Mucosa of stomach (tissue), 1 donor: Measurements from ENCODE around the gene MOK.
A peak's percentile ranks its signal among the peaks of the same experiment; 100 is the strongest.
"Not testable (repeated sequence)": the region's sequence is repeated elsewhere in the genome, so short reads cannot be mapped to it uniquely, and the experiment has no call there.

Experiments
- H3K27me3 ChIP-seq: one replicate; pipeline ENCODE4 v1.7.0; 2013; ENCODE audit warnings: mild to moderate bottlenecking, low read length; ENCODE audit not compliant: control insufficient read depth, insufficient read depth
- H3K36me3 ChIP-seq: one replicate; pipeline ENCODE4 v1.7.0; 2013; ENCODE audit warnings: low read length; ENCODE audit not compliant: control insufficient read depth, insufficient read depth
- H3K4me1 ChIP-seq: one replicate; pipeline ENCODE4 v1.7.0; 2013; ENCODE audit warnings: mild to moderate bottlenecking, low read length; ENCODE audit not compliant: control insufficient read depth, insufficient read depth
- H3K4me3 ChIP-seq: one replicate; pipeline ENCODE4 v1.7.0; 2013; ENCODE audit warnings: low read length
- H3K9ac ChIP-seq: one replicate; pipeline ENCODE4 v1.7.0; 2013; ENCODE audit warnings: mild to moderate bottlenecking, low read length, moderate library complexity
- H3K9me3 ChIP-seq: one replicate; pipeline ENCODE4 v1.7.0; 2013; ENCODE audit warnings: mild to moderate bottlenecking, low read length, moderate library complexity; ENCODE audit not compliant: control insufficient read depth
- donor health status: Pancreatic carcinoma.

The MOK gene

DNA sequence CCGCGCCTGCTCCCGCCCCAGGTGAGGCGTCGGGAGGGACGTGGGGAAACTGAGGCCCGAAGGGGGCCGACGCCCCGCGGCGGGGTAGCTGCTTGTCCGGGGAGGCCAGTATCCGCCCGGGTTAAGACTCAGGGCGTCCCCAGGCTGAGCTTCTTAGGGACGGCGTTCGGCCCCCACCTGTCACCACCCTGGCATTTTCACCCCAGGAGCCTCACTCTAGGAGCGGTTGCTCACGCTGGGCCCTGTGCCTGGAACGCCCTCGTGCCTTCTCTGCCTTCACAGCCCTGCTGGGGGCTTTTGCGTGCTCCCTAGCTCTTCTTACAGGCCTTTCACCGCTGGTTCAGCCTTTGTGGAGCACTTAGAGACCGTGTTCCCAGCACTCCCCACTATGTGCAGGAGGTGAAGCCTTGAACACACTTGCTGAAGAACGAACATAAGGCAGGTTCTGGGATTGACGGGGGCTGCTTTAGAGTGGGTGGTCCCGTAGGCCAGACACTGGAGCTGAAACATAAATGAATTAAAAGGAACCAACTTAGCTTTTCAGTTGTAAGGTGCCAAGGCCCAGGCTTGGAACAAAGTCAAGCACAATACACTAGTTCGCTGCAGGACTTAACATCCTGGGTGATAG is 15.2 kb upstream of the MOK start:
- Histone ChIP-seq H3K4me3 (peak overlapping the region; percentile 83), H3K36me3 (no peaks in the 10 kb centered on the region), H3K9me3 (no peaks in the 10 kb centered on the region), H3K27me3 (no peaks in the 10 kb centered on the region), H3K4me1 (peaks cover 31% of the 10 kb centered on the region), H3K9ac (peak overlapping the region; percentile 97)

DNA sequence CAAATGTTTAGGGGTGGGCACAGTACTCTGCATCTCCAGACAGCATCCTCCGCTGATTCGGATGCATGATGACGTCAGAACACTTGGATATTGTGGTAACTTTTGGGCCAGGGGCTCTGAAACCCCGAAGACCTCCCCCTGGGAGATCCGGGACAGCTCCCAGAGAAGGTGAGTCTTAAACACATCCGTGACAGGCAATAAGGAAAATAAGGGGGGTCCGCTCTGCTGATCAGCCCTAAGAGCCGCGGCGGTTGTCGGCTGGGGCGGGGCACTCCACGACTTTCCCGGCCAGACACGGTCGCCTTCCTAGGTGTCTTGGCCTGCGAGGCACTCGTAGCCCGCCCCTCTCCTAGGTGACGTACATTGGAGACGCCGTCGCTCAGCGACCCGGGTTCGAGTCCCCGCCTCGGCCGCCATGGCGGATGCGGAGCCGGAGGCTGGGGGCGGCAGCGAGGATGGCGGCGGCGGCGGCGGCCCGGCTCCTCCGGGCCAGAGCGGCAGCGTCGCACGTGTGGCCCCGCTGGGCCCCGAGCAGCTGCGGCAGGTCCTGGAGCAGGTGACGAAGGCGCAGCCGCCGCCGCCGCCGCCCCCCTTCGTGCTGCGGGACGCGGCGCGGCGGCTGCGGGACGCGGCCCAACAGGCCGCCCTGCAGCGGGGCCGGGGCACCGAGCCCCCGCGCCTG is 14.5 kb upstream of the MOK start, which contains the start of gene ZNF839:
ZNF839 (plus strand) TSS at position 396 of the 682 bp plus-strand sequence; CDS start at position 416, 20 bp downstream.
- Histone ChIP-seq H3K4me1 (peaks cover 33% of the 10 kb centered on the region), H3K36me3 (no peaks in the 10 kb centered on the region), H3K9ac (peak within 1 kb of the TSS; percentile 97)

DNA sequence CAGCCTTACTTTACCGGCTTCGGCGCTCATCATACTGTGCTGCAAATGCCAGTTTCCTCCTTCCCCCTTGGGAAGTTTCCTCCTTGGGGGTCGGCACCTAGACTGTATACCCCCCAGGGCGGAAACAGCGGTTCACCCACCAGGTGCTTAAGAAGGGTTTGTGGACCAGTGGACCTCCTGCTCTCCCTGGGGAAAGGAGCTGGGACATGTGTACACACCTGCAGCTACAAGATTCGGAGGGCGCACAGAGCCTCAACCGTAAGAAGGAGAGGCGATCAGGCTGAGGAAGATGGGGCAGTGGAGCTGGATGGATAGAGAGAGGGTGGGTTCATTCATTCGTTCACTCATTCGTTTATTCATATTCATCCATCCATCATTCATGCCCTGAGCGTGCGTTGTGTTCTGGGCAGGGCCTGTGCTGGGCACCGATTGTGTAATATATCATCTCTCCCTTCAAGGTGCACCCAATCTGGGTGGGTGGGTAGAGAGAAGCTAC is 13.9 kb upstream of the MOK start:
- Histone ChIP-seq H3K4me1 (peaks cover 35% of the 10 kb centered on the region), H3K9ac (peak overlapping the region; percentile 97), H3K4me3 (no peak overlapping the region), H3K27me3 (no peaks in the 10 kb centered on the region), H3K9me3 (no peaks in the 10 kb centered on the region), H3K36me3 (no peaks in the 10 kb centered on the region)

More for the DNA sequence above, 14.5 kb upstream of the MOK start, which contains the start of gene ZNF839:
- peak within 1 kb of the TSS; percentile 83 for H3K4me3 ChIP-seq
- H3K9me3 ChIP-seq = no peaks in the 10 kb centered on the region
- H3K27me3 ChIP-seq = no peaks in the 10 kb centered on the region

DNA sequence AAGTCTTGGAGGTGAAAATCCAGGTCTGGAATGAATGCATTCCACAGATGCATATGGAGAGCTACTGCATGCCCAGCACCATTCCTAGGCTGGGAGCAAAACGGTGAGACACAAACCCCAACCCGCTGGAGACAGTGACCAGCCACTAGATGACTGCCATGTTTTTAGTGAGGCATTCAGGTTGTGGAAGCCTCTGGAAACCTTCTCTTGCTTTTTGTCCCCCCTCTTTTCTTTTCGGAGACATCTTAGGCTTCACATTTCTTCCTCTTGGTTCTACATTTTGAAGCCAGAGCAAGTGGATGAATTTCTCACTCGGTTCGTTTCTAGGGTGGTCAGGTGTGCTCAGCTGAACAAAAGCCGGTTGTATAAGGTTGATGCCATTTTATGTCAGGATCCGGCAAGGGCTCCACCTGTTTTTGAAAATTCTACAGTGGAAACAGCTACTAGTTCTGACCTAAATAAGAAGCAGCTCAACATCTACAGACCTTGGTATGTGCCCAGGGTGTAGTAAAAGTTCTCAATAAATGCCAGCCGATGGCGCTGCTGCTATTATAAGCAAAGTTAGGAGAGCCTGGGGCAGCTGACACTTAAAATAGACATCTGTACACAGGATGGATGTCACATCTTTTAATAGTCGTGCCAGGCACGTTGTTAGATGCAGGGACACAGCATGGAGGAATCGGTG is 12.7 kb upstream of the MOK start:
- H3K4me3 ChIP-seq = peak overlapping the region; percentile 72
- H3K27me3 ChIP-seq = no peaks in the 10 kb centered on the region
- H3K9ac ChIP-seq = peak overlapping the region; percentile 71
- H3K4me1 ChIP-seq = peaks cover 35% of the 10 kb centered on the region
- no peaks in the 10 kb centered on the region for H3K9me3 ChIP-seq
- no peaks in the 10 kb centered on the region for H3K36me3 ChIP-seq

DNA sequence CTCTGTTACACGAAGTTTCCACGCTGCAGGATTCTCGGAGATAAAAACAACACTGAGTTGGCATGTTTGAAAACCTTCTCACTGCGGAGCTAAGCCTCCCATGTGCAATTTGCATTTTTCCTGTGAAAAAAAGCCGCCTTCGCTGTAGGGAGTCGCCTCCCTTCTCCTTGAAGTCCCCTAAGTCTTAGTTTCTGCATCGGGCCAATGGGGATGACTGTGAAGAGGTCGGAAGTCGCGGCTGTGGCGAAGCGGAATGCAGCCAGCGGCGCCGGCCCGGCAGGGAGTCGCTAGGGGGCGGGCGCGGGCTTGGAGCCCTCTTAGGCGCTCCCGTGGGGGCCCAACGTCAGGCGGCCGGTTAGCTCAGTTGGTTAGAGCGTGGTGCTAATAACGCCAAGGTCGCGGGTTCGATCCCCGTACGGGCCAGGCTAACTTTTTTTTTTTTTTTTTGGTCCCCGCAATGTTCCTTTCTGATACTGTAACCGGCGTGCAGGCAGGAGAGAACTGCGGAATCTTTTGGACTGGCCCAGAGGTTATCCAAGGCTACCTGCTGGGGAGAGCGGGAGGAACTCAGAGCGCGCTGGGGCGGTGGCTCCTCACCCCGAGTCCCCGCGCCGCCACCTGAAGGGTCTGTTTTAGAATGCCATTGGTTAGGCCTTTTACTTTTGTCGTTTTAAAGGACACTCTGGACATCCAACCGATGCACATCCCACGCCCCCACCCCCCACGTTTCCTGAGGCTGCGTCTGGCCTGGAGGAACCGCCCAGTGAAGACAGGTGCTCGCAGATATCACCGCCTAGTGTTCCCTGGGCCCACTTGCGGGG is 12.0 kb upstream of the MOK start:
- Histone ChIP-seq H3K36me3 (no peaks in the 10 kb centered on the region), H3K9ac (peak overlapping the region; percentile 71), H3K27me3 (no peaks in the 10 kb centered on the region), H3K4me1 (peaks cover 35% of the 10 kb centered on the region), H3K4me3 (peak overlapping the region; percentile 72), H3K9me3 (no peaks in the 10 kb centered on the region)

DNA sequence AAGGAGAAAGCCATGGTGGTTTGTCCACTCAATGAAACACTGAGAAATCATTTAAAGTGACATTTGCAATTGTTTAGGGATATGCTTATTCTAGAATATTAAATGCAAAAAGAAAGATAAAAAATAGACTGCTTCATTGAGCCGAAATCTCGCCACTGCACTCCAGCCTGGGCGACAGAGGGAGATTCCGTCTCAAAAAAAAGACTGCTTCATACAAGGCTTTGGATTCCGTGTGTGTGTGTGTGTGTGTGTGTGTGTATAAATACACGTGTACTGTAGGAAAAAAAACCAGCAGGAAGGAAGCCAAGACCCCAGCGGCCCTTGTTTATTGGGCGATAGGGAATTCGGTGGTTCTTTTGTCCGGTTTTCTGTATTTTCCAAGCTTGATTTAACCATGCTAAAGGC is 11.4 kb upstream of the MOK start:
- Histone ChIP-seq H3K27me3 (no peaks in the 10 kb centered on the region), H3K36me3 (no peaks in the 10 kb centered on the region), H3K4me1 (peaks cover 35% of the 10 kb centered on the region), H3K9ac (peak overlapping the region; percentile 71), H3K9me3 (no peaks in the 10 kb centered on the region), H3K4me3 (peak overlapping the region; percentile 72)

DNA sequence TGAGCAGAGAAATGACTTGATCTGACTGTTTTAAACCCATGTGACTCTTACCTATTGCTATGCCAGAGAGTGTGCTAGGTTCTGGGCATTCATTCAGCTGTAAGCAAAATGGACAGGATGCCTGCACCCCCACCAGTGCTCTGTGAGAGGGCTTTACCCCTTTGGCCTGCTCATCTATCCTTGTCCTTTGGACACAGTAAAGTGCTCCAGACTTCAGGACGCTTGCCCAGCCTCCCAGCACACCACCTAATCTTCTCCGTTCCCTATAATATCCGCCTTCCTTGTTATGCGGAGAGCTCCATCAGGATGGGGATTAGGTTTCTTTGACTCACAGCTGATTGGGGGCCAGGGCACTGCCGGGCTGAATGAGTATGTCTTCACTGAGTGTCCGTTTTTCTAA is 10.2 kb upstream of the MOK start:
- no peaks in the 10 kb centered on the region for H3K36me3 ChIP-seq
- H3K27me3 ChIP-seq = no peaks in the 10 kb centered on the region
- H3K4me3 ChIP-seq = no peak overlapping the region
- H3K9ac ChIP-seq = no peak overlapping the region
- H3K9me3 ChIP-seq = no peaks in the 10 kb centered on the region
- H3K4me1 ChIP-seq = peaks cover 29% of the 10 kb centered on the region

DNA sequence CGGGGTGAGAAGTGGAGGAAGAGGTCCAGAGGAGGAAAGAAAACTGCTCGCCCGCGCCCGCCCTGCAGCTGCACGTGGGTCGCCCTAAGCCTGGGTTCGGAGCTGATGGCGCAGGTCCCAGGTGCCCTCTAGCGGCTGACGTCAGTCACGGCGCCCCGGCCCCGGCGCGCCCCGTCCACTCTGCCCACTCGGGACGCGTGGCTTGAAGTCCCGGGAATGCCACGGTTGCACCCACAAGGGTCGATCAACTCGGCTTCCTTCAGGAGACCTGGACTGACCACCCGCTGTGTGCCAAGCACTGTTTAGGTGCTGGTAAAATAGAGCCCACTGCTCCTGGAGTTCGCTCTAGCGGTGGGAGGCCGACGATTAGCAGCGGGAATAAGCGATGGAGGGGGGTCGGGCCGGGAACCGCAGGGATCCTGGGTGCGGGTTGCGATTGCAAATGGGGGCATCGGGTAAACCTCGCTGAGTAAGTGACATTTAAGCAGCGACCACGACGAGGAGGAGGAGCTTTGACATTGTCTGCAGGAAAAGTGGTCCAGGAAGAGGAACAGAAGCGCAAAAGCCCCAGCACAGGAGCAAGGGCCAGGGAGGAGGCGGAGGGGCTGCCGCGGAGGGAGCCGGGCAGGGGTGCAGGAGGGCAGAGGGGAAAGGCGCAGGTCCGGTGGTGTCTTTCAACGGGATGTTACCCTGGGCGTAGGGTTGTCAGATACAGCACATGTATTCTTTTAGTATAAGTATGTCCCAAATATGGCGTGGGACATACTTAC is 9.5 kb upstream of the MOK start:
- Histone ChIP-seq H3K4me3 (peak overlapping the region; percentile 42), H3K4me1 (peaks cover 27% of the 10 kb centered on the region), H3K27me3 (no peaks in the 10 kb centered on the region), H3K9ac (peak overlapping the region; percentile 25), H3K36me3 (no peaks in the 10 kb centered on the region), H3K9me3 (no peaks in the 10 kb centered on the region)

DNA sequence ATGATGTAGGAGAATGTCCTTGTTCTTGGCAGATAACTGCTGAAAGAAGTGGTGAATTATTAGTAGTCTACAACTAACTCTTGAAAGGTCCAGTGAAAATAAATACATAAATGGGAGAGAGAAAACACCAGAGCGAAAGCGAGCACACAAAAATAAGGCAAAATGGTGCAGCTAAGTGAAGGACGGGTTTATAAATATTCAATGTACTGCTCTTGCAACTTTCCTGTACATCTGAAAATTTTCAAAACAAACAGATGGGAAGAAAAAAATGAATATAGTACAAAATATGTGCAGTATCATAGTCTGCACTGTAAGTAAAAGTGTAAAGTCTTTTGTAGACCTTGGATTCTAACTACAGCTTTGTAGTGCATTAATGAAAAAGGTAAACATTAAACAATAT is 1.3 kb downstream of the MOK start:
- H3K36me3 ChIP-seq = no peaks in the 10 kb centered on the region
- H3K9me3 ChIP-seq = no peaks in the 10 kb centered on the region
- H3K9ac ChIP-seq = no peak overlapping the region
- no peaks in the 10 kb centered on the region for H3K27me3 ChIP-seq
- H3K4me3 ChIP-seq = no peak overlapping the region
- H3K4me1 ChIP-seq = no peaks in the 10 kb centered on the region

DNA sequence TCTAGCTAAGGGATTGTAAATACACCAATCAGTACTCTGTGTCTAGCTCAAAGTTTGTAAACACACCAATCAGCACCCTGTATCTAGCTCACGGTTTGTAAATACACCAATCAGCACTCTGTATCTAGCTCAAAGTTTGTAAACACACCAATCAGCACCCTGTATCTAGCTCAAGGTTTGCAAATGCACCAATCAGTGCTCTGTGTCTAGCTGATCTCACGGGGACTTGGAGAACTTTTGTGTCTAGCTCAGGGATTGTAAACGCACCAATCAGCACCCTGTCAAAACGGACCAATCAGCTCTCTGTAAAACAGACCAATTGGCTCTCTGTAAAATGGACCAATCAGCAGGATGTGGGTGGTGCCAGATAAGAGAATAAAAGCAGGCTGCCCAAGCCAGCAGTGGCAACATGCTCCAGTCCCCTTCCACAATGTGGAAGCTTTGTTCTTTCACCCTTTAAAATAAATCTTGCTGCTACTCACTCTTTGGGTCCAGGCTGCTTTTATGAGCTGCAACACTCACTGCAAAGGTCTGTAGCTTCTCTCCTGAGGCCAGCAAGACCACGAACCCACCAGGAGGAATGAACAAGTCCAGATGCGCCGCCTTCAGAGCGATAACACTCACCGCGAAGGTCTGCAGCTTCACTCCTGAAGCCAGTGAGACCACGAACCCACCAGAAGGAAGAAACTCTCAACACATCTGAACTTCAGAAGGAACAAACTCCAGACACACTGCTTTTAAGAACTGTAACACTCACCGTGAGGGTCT is 6.5 kb downstream of the MOK start:
- H3K9ac ChIP-seq, H3K27me3 ChIP-seq, H3K36me3 ChIP-seq, H3K4me3 ChIP-seq, H3K9me3 ChIP-seq, H3K4me1 ChIP-seq: not testable (repeated sequence)
